ENCODE results near the gene CLASP1. TPM values are rescaled to one million over a fixed set of nuclear protein-coding genes. Genes with fewer than 3 reads are reported as not detected.

The CLASP1 gene
- total RNA-seq, 3 donors from 2014 or later, result 30.0 to 64.6 (median 35.1) TPM

- TF ChIP-seq CTCF (IDR thresholded peaks at IDR 0.05), result no peak
- Histone ChIP-seq H3K9me3 (no peaks in the 10 kb centered on the region), H3K36me3 (ENCODE audit: low read depth) (no peaks in the 10 kb centered on the region), H3K4me3 (no peak overlapping the region), H3K4me1 (ENCODE audit: low read depth) (peaks cover 7% of the 10 kb centered on the region)
- ATAC-seq (no peak), DNase-seq (no peak)
- intact Hi-C loops (cut with DNase I, micrococcal nuclease), result no loop called here
Observed at GRCh38 chr2:121475811-121476571, 173.3 kb downstream of the CLASP1 start.

- TF ChIP-seq CTCF (IDR thresholded peaks at IDR 0.05), result no peak
- no peaks in the 10 kb centered on the region for H3K9me3 ChIP-seq
- no peak for ATAC-seq
- DNase-seq, result no peak
- H3K4me1 ChIP-seq (ENCODE audit: low read depth), result no peaks in the 10 kb centered on the region
- H3K36me3 ChIP-seq (ENCODE audit: low read depth), result no peaks in the 10 kb centered on the region
- intact Hi-C loops (cut with DNase I, micrococcal nuclease), result no loop called here
- no peak overlapping the region for H3K4me3 ChIP-seq
Observed at GRCh38 chr2:121473512-121473911, 175.8 kb downstream of the CLASP1 start.

- no peak for ATAC-seq
Observed at GRCh38 chr2:121472470-121472993, 176.7 kb downstream of the CLASP1 start.

GRCh38 chr2:121471532-121472469 lies 177.5 kb downstream of the CLASP1 start:
- no peak overlapping the region for H3K4me3 ChIP-seq
- no peaks in the 10 kb centered on the region for H3K9me3 ChIP-seq
- H3K4me1 ChIP-seq (ENCODE audit: low read depth), result no peaks in the 10 kb centered on the region
- no peak for TF ChIP-seq CTCF (IDR thresholded peaks at IDR 0.05)
- intact Hi-C loops (cut with DNase I, micrococcal nuclease), result no loop called here
- DNase-seq (no peak), ATAC-seq (no peak)
- no peaks in the 10 kb centered on the region for H3K36me3 ChIP-seq (ENCODE audit: low read depth)

More at GRCh38 chr2:121472470-121472993, 176.7 kb downstream of the CLASP1 start:
- no peak for TF ChIP-seq CTCF (IDR thresholded peaks at IDR 0.05)
- intact Hi-C loops (cut with DNase I, micrococcal nuclease), result no loop called here
- Histone ChIP-seq H3K4me1 (ENCODE audit: low read depth) (no peaks in the 10 kb centered on the region), H3K9me3 (no peaks in the 10 kb centered on the region), H3K4me3 (no peak overlapping the region), H3K36me3 (ENCODE audit: low read depth) (no peaks in the 10 kb centered on the region)
- no peak for DNase-seq

- no peaks in the 10 kb centered on the region for H3K9me3 ChIP-seq
- ATAC-seq, result no peak
- TF ChIP-seq CTCF (IDR thresholded peaks at IDR 0.05), result no peak
- no peak for DNase-seq
- no peak overlapping the region for H3K4me3 ChIP-seq
- intact Hi-C loops (cut with DNase I, micrococcal nuclease), result no loop called here
- H3K4me1 ChIP-seq (ENCODE audit: low read depth), result no peaks in the 10 kb centered on the region
- no peaks in the 10 kb centered on the region for H3K36me3 ChIP-seq (ENCODE audit: low read depth)
Observed at GRCh38 chr2:121470917-121471316, 178.3 kb downstream of the CLASP1 start.
